HUES6 (cell line): ENCODE measurements around the gene ANKRD23.
"Not testable (repeated sequence)": the region's sequence is repeated elsewhere in the genome, so short reads cannot be mapped to it uniquely, and the experiment has no call there.

Experiments
- H3K27ac ChIP-seq: 2 replicates; pipeline ENCODE4 v1.7.0; 2013; ENCODE audit warnings: low read depth, mild to moderate bottlenecking, low read length, inconsistent platforms
- H3K27me3 ChIP-seq: 2 replicates; pipeline ENCODE4 v1.6.1; 2013; ENCODE audit warnings: low read length; ENCODE audit not compliant: control insufficient read depth, insufficient read depth
- H3K36me3 ChIP-seq: 2 replicates; pipeline ENCODE4 v1.6.1; 2013; ENCODE audit warnings: low read length; ENCODE audit not compliant: control insufficient read depth, insufficient read depth
- H3K4me1 ChIP-seq: 2 replicates; pipeline ENCODE4 v1.6.1; 2013; ENCODE audit warnings: low read length; ENCODE audit not compliant: control insufficient read depth, insufficient read depth
- H3K4me3 ChIP-seq: 2 replicates; pipeline ENCODE4 v1.5.1; 2013; ENCODE audit warnings: low read depth, low read length
- H3K9ac ChIP-seq: one replicate; pipeline ENCODE4 v1.6.1; 2013; ENCODE audit warnings: mild to moderate bottlenecking, low read length
- H3K9me3 ChIP-seq: 2 replicates; pipeline ENCODE4 v1.6.1; 2013; ENCODE audit warnings: low read depth, low read length; ENCODE audit not compliant: control insufficient read depth, insufficient read depth

ANKRD23 gene

DNA sequence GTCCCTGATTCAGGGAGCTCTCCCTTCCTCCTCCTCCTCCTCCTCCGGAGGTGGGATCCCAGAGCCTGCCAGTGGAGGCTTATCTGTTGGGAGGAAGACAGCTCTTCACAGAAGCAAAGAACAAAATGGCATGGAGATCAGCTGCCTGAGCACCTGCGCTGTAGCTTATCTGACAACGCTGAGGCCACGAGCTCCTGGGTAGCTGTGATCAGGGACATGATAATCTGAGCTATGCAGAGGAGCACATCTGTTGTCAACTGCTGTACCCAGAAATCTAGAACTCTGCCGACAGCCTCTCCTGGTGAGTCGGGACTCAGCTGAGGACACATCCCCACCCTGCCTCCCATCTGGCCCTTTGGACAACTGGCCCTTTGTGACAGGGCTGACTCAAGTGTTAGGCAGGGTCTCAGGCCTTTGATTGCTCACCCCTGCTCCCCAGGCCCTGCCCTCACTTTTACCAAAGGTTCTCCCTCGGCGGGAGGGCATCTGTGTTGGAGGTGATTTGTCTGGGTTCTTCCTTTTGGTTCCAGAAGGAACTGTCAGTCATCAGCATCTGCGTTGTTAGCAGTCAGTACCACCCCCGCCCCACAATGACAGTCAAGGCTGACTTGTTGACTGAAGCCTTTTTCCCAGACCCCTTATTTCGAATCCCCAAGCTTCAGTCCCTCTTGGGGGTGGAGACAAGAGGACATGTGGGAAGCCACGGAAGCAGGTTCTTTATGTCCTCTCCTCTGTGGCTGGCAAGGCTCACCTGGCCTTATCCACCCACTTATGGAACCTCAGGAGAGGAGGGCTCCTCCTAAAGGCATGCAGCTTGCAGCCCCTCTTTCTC lies 33.7 kb downstream of the ANKRD23 start:
- H3K4me1 ChIP-seq, result no peaks in the 10 kb centered on the region
- peaks cover 7% of the 10 kb centered on the region; the same call in 1 of the 2 replicates for H3K36me3 ChIP-seq
- H3K27me3 ChIP-seq, result no peaks in the 10 kb centered on the region
- no peak overlapping the region for H3K9ac ChIP-seq
- H3K27ac ChIP-seq, result no peak overlapping the region
- H3K4me3 ChIP-seq, result no peak overlapping the region
- no peaks in the 10 kb centered on the region for H3K9me3 ChIP-seq

DNA sequence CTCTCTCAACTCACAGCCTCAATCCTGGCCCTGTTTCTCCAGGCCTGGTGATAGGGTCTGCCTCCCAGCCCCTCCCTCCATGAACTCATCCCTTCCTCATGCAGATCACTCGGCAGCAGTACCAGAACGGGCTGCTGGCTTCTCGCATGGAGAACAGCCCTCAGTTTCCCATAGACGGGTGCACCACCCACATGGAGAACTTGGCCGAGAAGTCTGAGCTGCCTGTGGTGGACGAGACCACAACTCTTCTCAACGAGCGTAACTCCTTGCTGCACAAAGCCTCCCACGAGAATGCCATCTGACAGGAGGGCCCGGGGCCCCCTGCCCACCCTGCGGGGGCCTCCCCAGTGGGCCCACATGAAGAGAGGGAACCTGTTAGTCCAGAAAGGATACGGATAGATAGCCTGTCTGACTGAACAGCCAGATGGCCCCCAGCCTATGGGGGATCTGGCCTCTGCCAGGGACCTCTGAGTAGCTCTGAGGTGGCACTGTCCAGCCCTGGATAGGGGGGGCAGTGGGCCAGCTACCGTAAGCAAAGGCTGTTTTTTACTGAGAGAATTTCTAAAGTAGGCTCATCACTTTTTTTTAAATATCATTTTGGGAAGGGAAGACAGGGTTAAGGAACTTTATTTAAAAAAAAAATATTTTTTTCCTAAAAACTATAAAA lies 34.5 kb downstream of the ANKRD23 start:
- H3K9me3 ChIP-seq, result no peaks in the 10 kb centered on the region
- no peak overlapping the region for H3K9ac ChIP-seq
- H3K4me3 ChIP-seq, result no peak overlapping the region
- no peaks in the 10 kb centered on the region for H3K4me1 ChIP-seq
- peaks cover 7% of the 10 kb centered on the region; the same call in 1 of the 2 replicates for H3K36me3 ChIP-seq
- H3K27me3 ChIP-seq, result no peaks in the 10 kb centered on the region
- no peak overlapping the region for H3K27ac ChIP-seq

DNA sequence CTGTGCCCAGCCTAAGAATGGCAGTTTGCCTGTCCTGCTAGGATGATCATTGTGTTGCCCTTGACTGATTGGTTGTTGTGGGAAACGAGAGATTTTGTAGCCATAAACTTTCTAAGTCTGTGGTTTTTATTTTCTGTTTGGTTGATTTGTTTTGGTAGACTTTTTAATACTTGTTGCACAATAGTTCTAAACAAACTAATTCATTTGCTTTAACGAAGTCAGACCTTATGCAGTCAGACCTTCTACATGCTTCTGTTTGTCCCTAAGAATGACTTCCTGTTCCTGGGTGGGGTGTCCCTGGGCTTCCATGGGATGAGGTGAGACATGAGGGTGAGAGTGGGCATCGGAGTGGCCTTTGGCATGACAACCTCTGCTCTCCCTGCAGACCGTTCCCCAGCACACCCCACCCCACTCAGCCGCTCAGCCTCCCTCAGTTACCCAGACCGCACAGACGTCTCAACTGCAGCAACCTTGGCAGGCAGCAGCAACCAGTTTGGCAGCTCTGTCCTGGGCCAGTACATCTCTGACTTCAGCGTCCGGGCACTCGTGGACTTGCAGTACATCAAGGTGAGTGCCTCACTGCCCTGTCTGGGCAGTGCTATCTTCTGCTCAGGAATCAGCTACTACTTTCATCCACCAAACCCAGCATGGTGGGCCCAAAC lies 35.5 kb downstream of the ANKRD23 start:
- no peak overlapping the region for H3K4me3 ChIP-seq
- H3K9ac ChIP-seq, result no peak overlapping the region
- H3K36me3 ChIP-seq, result peaks cover 7% of the 10 kb centered on the region; the same call in 1 of the 2 replicates
- no peaks in the 10 kb centered on the region for H3K4me1 ChIP-seq
- no peak overlapping the region for H3K27ac ChIP-seq
- no peaks in the 10 kb centered on the region for H3K27me3 ChIP-seq
- H3K9me3 ChIP-seq, result no peaks in the 10 kb centered on the region

DNA sequence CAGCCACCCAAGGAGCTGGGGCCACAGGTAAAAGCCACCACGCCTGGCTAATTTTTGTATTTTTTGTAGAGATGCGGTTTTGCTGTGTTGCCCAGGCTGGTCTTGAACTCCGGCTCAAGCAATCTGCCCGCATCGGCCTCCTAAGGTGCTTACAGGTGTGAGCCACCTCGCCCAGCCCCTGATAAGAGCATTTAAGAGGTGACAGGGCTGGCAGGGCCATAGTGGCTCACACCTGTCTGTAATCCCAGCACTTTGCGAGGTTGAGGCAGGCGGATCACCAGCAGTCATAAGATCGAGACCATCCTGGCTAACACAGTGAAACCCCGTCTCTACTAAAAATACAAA lies 36.7 kb downstream of the ANKRD23 start:
- Histone ChIP-seq H3K27ac (no peak overlapping the region), H3K9ac (no peak overlapping the region), H3K9me3 (no peaks in the 10 kb centered on the region), H3K4me3 (no peak overlapping the region), H3K27me3 (no peaks in the 10 kb centered on the region), H3K4me1 (no peaks in the 10 kb centered on the region), H3K36me3 (peaks cover 10% of the 10 kb centered on the region)

DNA sequence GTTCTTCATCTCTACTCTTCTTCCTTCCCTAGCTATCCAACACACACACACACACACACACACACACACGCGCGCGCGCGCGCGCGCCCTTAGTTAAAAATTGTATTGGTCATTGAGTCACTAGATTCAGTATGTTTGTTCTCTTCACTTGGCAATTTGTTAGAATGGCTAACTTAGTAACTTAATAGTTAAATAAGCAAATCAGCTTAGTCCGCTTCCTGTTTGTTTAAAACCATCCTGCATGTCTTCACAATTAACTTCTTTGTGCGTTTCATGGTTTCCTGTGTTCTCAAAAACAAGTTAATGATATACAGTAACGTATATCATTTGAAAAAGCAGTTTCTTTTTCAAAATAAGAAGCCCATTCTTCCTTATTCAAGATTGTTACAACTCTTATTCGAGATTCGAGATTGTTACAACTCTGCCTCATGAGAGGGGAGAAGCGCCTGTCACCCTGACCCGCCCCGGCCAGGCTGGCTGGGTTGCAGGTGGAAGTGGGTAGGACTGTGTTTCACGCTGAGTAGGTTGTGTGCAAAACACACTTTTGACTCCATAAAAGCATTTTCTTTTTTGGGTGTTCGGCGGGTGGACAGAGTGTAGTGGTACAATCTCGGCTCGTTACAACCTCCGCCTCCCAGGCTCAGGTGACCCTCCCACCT lies 37.2 kb downstream of the ANKRD23 start:
- Histone ChIP-seq H3K27me3 (no peaks in the 10 kb centered on the region), H3K9ac (no peak overlapping the region), H3K36me3 (peaks cover 15% of the 10 kb centered on the region), H3K27ac (no peak overlapping the region), H3K9me3 (no peaks in the 10 kb centered on the region), H3K4me1 (no peaks in the 10 kb centered on the region), H3K4me3 (no peak overlapping the region)

DNA sequence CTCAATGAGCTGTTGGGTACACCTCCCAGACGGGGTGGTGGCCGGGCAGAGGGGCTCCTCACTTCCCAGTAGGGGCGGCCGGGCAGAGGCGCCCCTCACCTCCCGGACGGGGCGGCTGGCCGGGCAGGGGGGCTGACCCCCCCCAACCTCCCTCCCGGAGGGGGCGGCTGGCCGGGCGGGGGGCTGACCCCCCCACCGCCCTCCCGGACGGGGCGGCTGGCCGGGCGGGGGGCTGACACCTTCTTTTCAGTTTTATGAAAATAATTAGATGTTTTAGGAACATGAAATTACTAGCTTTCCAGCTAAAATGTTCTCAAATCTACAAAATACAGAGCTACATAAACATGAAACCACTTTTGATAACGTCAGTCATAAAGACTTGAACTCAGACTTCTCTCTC lies 37.9 kb downstream of the ANKRD23 start:
- peaks cover 16% of the 10 kb centered on the region for H3K36me3 ChIP-seq
- not testable (repeated sequence) for H3K9me3 ChIP-seq, H3K9ac ChIP-seq, H3K4me1 ChIP-seq, H3K4me3 ChIP-seq, H3K27ac ChIP-seq, H3K27me3 ChIP-seq

DNA sequence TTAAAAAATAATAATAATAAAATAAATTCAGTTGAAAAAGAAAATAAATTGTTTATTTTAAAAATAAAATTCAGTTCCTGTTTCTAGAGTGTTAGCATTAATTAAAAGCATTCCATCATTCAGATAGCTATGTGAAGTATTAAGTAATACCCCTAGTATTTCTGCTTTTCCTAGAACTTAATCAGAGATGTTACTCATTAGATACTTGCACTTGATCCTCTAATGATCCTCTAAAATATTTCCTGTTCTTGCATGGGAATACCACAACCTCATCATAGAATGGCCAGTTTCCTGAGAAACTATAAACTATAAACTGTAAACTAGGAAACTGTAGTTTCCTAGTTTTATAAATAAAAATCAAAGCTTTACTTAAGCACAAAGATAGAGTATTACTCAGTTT lies 38.8 kb downstream of the ANKRD23 start:
- Histone ChIP-seq H3K27ac (no peak overlapping the region), H3K9ac (no peak overlapping the region), H3K4me3 (no peak overlapping the region), H3K4me1 (peaks cover 3% of the 10 kb centered on the region; the same call in 1 of the 2 replicates), H3K36me3 (peaks cover 10% of the 10 kb centered on the region), H3K9me3 (no peaks in the 10 kb centered on the region), H3K27me3 (no peaks in the 10 kb centered on the region)

DNA sequence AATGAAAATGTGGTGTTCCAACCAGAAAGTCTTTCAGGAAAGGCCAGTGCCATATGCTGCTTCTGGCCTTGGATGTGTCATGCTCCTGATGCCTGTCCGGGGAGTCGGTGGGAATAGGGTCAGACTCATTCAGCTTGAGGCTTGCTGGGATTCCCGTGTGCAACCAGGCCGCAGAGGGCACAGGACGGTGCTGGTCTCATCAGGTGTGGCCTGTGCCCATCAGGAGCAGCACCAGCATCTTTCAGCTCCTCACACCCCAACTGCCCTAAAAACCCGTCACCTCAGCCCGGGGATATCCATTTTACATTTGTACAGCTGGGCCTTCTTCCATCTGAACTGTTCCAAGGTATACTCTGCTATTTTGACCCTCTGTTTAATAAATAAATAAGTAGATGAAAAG lies 41.1 kb downstream of the ANKRD23 start:
- Histone ChIP-seq H3K27me3 (no peaks in the 10 kb centered on the region), H3K36me3 (peaks cover 15% of the 10 kb centered on the region), H3K9ac (no peak overlapping the region), H3K27ac (no peak overlapping the region), H3K4me3 (no peak overlapping the region), H3K9me3 (no peaks in the 10 kb centered on the region), H3K4me1 (peaks cover 3% of the 10 kb centered on the region; the same call in 1 of the 2 replicates)

DNA sequence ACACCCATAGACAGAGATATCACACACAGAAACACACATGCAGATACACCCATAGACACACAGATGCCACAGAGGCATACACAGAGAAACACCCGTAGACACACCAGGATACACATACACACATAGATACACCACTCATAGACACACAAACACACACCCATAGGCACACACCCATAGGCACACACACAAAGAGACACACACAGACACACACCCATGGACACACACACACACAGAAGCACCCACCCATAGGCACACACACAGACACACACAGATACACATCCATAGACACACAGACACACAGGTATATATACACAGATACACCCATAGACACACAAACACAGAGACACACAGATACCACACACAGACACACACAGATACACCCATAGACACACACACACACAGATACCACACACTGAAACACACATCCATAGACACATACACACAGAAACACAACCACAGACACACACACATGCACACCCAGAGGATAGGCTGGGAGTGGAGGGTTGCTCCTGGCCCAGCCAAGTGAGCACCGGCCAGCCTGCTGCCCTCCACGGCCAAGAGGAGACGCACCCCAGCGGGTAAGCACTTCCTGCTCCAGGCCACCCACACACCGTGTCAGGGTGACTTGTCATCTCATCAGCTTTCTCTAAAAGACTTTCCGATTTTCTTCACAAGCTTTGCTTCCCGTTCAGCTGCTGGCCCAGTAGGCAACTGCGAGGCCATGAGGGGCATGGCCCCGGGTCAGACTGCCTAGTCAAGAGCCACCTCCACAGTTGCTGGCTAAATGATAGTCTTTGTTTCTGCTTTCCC lies 41.8 kb downstream of the ANKRD23 start:
- Histone ChIP-seq H3K27me3 (no peaks in the 10 kb centered on the region), H3K4me3 (no peak overlapping the region), H3K4me1 (peaks cover 3% of the 10 kb centered on the region; the same call in 1 of the 2 replicates), H3K9me3 (no peaks in the 10 kb centered on the region), H3K9ac (no peak overlapping the region), H3K27ac (no peak overlapping the region; the same call in 1 of the 2 replicates), H3K36me3 (peaks cover 15% of the 10 kb centered on the region)

DNA sequence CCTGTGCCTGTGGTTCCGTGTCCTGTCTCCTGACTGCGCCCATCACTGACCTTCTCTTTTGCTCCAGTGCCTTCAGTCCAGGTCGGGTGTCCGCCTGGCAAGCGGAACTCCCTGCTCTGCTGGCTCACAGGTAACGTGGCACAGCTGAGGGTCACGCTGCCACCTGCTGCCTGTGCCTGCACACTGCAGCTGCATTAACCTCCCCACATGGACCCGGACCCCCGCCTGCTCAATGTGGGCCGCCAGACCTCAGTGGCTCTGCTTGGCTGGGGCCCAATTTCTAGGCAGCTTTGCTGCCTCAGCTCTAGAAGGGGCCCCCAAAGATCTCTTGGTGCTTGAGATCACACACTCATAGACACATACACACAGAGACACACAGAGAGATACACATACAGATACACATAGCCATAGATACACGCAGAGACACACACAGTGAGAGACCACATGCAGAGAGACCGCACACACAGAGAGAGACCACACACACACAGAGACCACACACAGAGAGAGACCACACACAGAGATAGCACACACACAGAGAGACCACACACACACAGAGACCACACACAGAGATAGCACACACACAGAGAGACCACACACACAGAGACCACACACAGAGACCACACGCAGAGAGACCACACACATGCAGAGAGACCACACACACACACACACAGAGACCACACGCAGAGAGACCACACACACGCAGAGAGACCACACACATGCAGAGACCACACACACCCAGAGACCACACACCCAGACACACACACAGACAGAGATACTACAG lies 42.6 kb downstream of the ANKRD23 start:
- no peak overlapping the region for H3K27ac ChIP-seq
- H3K9me3 ChIP-seq, result no peaks in the 10 kb centered on the region
- peaks cover 3% of the 10 kb centered on the region; the same call in 1 of the 2 replicates for H3K4me1 ChIP-seq
- H3K4me3 ChIP-seq, result no peak overlapping the region
- H3K27me3 ChIP-seq, result no peaks in the 10 kb centered on the region
- H3K9ac ChIP-seq, result no peak overlapping the region
- H3K36me3 ChIP-seq, result peaks cover 15% of the 10 kb centered on the region
